Smooth muscle cell (in vitro differentiated cells): Measurements from ENCODE around the gene CAPN2. TPM values are rescaled to one million over a fixed set of nuclear protein-coding genes. Genes with fewer than 3 reads are reported as not detected.

ENCODE experiments used
- DNase-seq: peaks from one replicate; lab custom pipeline; 2025; ENCODE audit not compliant: unreplicated experiment; lab: John Stamatoyannopoulos, UW
- H2AFZ ChIP-seq: fragments of 200-600 bp; sonication (generic); 2 replicates; pipeline ENCODE4 v1.6.0; 2016; ENCODE audit warnings: antibody characterized with exemption, low read depth, mild to moderate bottlenecking
- H3F3A ChIP-seq: fragments of 200-600 bp; sonication (generic); 2 replicates; pipeline ENCODE4 v1.6.0; 2017; ENCODE audit warnings: antibody characterized with exemption, low read depth
- H3K27ac ChIP-seq: fragments of 200-600 bp; sonication (generic); 2 replicates; pipeline ENCODE4 v1.5.1; 2016; ENCODE audit warnings: low read depth, mild to moderate bottlenecking
- H3K27me3 ChIP-seq: fragments of 200-600 bp; sonication (generic); 2 replicates; pipeline ENCODE4 v1.6.1; 2016; ENCODE audit warnings: low read depth, mild to moderate bottlenecking
- H3K36me3 ChIP-seq: fragments of 200-600 bp; sonication (generic); 2 replicates; pipeline ENCODE4 v1.5.1; 2016; ENCODE audit warnings: low read depth
- H3K4me1 ChIP-seq: fragments of 200-600 bp; sonication (generic); 2 replicates; pipeline ENCODE4 v1.5.1; 2016; ENCODE audit warnings: low read depth
- H3K4me2 ChIP-seq: fragments of 200-600 bp; sonication (generic); 2 replicates; pipeline ENCODE4 v1.6.0; 2016; ENCODE audit warnings: mild to moderate bottlenecking
- H3K4me3 ChIP-seq: fragments of 200-600 bp; sonication (generic); 2 replicates; pipeline ENCODE4 v1.5.1; 2016; ENCODE audit warnings: mild to moderate bottlenecking
- H3K79me2 ChIP-seq: fragments of 200-600 bp; sonication (generic); 2 replicates; pipeline ENCODE4 v1.6.0; 2016; ENCODE audit warnings: low read depth, mild to moderate bottlenecking
- H3K9ac ChIP-seq: fragments of 200-600 bp; sonication (generic); 2 replicates; pipeline ENCODE4 v1.6.0; 2016; ENCODE audit warnings: low read depth
- H3K9me3 ChIP-seq: fragments of 200-600 bp; sonication (generic); replicated peaks from 2 replicates; pipeline ENCODE4 v1.5.1; 2016; ENCODE audit warnings: low read depth
- H4K20me1 ChIP-seq: fragments of 200-600 bp; sonication (generic); 2 replicates; pipeline ENCODE4 v1.6.0; 2016; ENCODE audit warnings: low read depth
- CTCF ChIP-seq: fragments of 200-600 bp; sonication (generic); IDR thresholded peaks from 2 replicates; pipeline ENCODE4 v1.5.1; 2017; ENCODE audit warnings: borderline replicate concordance, mild to moderate bottlenecking, antibody characterized with exemption; ENCODE audit not compliant: insufficient read depth, poor library complexity, severe bottlenecking
- WGBS: methylation state at CpG from one replicate; pipeline ENCODE4 v1.1.7; 2016; ENCODE audit warnings: low lambda C conversion rate; 5-methylcytosine and 5-hydroxymethylcytosine counted together
- polyA plus RNA-seq: library from polyadenylated mRNA; unstranded; fragments of >200 nt; fragmentation: Nextera tagmentation; extraction: Ambion mirVana; gene quantifications from 2 replicates; pipeline ENCODE4 v1.2.1, GENCODE V29; 2016
- total RNA-seq: library from RNA; depleted of rRNA; stranded (reverse); fragments of >200 nt; gene quantifications from 2 replicates; pipeline ENCODE4 v1.2.3, GENCODE V29; 2014

CAPN2 gene
- total and polyA plus RNA-seq, 2 experiments from 2014 or later = 182 to 229 TPM

GRCh38 chr1:223755992-223756775 lies 43.8 kb downstream of the CAPN2 start:
- Histone ChIP-seq H3K4me1 (no peaks in the 10 kb centered on the region), H3K4me3 (no peak overlapping the region), H3K27me3 (no peaks in the 10 kb centered on the region), H3K9me3 (no peaks in the 10 kb centered on the region), H3K36me3 (peaks cover 15% of the 10 kb centered on the region), H4K20me1 (no peaks in the 10 kb centered on the region), H3K9ac (no peak overlapping the region), H2AFZ (no peak overlapping the region), H3K79me2 (no peaks in the 10 kb centered on the region), H3K4me2 (no peak overlapping the region), H3K27ac (no peak overlapping the region), H3F3A (no peaks in the 10 kb centered on the region)
- WGBS = 87% methylated on average over 13 of the region's 13 CpGs
- no peak for DNase-seq
- TF ChIP-seq CTCF = no peak

- Histone ChIP-seq H3F3A (no peaks in the 10 kb centered on the region), H3K9ac (no peak overlapping the region), H3K4me2 (no peak overlapping the region), H3K4me1 (no peaks in the 10 kb centered on the region), H3K79me2 (no peaks in the 10 kb centered on the region), H3K9me3 (no peaks in the 10 kb centered on the region), H2AFZ (no peak overlapping the region), H4K20me1 (no peaks in the 10 kb centered on the region), H3K27me3 (no peaks in the 10 kb centered on the region), H3K4me3 (no peak overlapping the region), H3K36me3 (peaks cover 11% of the 10 kb centered on the region), H3K27ac (no peak overlapping the region)
- no peak for DNase-seq
- TF ChIP-seq CTCF = no peak
- 95% methylated on average over 20 of the region's 20 CpGs for WGBS
Observed at GRCh38 chr1:223756806-223757700, 44.7 kb downstream of the CAPN2 start.

- Histone ChIP-seq H3K9me3 (no peaks in the 10 kb centered on the region), H3K27ac (no peak overlapping the region), H3K4me1 (no peaks in the 10 kb centered on the region), H3K4me3 (no peak overlapping the region), H3K27me3 (no peaks in the 10 kb centered on the region), H3K36me3 (peaks cover 18% of the 10 kb centered on the region), H3K4me2 (no peak overlapping the region), H4K20me1 (no peaks in the 10 kb centered on the region), H3F3A (no peaks in the 10 kb centered on the region), H2AFZ (no peak overlapping the region), H3K79me2 (no peaks in the 10 kb centered on the region), H3K9ac (no peak overlapping the region)
- DNase-seq = no peak
- WGBS = 96% methylated on average over 9 of the region's 9 CpGs
- no peak for TF ChIP-seq CTCF
Observed at GRCh38 chr1:223758734-223759133, 46.4 kb downstream of the CAPN2 start.
